Activated CD4-positive, CD25-positive, alpha-beta regulatory T cell treated with anti-CD3 and anti-CD28 coated beads, Interleukin-2, amount 50 U/mL, for 24 hours (primary cell): ENCODE data around the gene PRR23A.

Experiments
- ATAC-seq, 2 donors: fragments of 150-1000 bp; cut with Tn5 transposase; one replicate each; pipeline ENCODE4 v1.10.0; 2021; ENCODE audit warnings: mild to moderate bottlenecking in 1 of 2, moderate library complexity in 1 of 2

The PRR23A gene

DNA sequence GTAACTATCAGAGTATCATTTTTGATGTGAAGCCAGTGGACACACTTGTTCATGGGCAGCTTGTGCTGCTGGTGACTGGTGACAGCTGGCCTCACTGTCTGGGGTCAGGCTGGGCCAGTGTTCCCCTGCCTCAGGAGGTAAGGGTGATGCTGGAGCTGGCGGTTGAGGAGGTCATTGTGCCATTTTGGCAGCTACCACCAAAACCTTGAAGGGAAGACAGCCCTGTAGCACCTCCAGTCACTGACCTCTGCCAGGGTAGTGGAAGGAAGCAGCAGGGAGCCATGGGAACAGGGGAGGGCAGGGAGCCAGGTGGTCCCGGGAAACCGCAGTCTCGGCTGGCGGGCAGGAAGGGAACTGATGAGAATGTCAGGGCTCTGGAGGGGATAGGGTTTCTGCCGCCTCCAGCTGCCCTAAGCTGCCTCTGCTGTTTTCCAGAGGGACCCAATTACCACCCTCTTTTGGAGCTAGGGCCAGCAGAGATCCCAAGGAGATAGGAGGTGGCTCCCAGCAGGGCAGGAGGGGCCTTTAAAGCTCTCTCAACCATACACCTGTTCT, 34.2 kb downstream of the PRR23A start:
- ATAC-seq = no peak

DNA sequence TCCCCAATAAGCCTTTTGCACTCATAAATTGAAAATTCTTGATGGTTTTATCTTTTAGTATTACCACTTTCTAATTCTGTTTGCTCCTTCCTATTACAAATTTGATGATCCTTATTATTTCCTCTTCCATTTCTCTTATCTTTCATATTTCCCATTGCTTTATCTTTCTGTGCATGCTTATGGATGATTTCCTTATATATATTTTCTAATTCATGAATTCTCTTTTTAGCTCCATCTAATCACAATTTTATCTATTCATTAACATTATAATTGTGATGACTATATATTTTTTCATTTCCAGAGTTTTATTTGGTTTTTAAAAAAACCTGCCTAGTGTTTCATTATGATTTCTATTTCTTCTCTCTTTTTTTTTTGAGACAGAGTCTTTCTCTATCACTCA, 41.1 kb downstream of the PRR23A start:
- ATAC-seq = no peak

DNA sequence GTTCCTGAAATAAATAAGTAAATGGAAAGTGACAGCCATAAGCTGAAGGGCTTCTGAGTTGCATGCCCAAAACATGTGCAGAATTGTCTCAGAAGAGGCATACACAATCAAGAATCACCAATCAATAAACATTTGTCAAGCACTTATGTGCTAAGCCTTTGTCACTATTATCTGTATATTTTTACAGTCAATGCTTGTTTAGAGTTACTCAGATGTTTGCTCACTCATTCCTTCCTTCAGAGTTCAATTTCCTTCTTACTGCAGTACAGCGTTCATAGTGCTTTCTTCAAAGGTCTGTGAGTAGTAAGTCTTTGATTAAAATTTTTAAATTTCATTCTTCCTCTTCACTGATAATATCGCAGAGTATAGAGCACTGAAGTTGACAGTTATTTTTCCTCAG, 41.8 kb downstream of the PRR23A start:
- no peak for ATAC-seq

DNA sequence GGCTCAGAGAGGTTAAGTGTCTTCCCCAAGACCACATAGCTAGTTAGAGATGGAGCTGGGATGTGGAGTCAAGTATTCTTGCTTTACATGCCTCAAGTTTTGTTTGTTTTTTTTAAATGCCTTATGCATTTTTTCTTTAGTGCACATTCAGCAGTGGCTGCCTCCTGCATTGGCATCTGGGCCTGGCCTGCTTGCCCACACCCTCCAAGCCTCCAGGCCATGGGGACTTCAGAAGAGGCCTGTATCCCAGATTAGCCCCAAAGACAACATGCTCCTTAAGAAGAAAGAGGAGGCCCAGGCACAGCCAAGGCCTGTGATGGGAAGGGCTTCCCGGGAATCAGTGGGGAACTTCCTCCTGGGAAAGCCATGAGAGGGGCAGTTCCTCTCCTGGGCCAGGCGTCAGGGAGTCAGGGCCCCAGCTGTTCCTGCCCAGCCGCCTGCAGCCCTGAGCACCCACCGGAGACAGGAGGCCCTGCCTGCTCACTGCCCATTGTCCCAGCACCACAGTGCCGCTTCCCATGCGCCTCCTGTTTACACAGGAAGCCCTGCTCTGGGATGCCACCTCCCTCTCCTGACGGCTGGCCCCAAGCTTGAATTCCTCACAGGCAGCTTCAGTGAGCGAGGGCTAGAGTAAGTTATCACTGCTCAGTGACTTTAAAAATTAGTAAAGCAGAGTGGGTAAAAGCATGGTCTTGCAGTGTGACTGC, 43.1 kb downstream of the PRR23A start:
- no peak for ATAC-seq

DNA sequence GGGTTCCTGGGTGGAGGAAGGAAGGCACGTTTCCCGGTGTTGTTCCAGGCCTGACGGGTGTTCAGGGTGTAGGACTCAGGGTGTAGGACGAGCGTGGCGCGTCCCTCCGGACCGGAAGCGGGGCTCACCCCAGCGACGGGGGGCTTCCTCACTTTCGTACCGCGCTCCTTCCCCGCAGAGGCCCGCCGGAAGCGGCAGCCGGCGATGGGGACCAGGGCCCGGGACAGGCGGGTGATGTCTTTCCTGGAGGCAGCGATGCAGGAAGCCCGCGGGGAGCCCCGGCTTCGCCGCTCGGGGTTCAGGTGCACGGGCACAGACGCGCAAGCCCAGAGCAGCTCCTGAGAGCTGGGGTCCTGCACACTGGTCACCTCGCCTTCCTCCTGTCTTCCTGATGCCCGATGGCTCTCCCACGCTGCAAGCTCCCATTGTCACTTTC, 45.6 kb downstream of the PRR23A start:
- no peak for ATAC-seq
